ENCODE results near the gene UNC93B1. TPM values are rescaled to one million over a fixed set of nuclear protein-coding genes. Genes with fewer than 3 reads are reported as not detected.

Gene UNC93B1, protein sequence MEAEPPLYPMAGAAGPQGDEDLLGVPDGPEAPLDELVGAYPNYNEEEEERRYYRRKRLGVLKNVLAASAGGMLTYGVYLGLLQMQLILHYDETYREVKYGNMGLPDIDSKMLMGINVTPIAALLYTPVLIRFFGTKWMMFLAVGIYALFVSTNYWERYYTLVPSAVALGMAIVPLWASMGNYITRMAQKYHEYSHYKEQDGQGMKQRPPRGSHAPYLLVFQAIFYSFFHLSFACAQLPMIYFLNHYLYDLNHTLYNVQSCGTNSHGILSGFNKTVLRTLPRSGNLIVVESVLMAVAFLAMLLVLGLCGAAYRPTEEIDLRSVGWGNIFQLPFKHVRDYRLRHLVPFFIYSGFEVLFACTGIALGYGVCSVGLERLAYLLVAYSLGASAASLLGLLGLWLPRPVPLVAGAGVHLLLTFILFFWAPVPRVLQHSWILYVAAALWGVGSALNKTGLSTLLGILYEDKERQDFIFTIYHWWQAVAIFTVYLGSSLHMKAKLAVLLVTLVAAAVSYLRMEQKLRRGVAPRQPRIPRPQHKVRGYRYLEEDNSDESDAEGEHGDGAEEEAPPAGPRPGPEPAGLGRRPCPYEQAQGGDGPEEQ
- total RNA-seq (2014; rRNA removed; shearing (Covaris generic)), result 26.2 and 28.3 TPM in 2 replicates

DNA sequence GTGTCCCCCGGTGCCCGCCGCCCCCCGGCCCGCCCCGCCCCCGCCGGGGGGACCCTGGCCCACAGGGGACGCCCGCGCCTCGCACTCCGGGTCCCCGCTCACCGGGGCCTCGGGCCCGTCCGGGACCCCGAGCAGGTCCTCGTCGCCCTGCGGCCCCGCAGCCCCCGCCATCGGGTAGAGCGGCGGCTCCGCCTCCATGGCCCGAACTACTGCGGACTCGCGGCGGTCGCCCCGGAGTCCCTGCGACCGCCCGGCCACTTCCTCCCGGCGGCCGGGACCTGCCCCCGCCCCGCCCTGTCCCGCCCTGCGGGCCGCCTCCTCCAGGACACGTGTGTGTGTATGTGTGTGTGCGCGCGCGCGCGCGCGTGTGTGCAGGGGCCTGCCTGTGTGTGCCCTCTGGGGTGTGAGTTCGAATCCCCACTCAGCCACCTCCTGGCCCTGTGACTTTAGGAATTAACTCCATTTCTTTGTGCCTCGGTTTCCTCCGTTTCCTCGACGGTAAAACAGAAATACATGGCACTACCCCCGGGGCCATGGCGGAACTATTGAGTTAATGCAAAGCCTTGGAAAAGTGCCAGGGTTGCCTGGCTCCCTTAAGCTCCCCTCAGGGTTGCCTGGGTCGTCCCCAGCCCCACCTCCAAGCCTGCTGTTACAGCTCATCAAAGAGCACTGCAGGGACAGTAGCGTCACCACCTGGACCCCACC is at the start of gene UNC93B1:
Gene UNC93B1 (minus strand): TSS at position 252 of the 705 bp plus-strand sequence. CDS start 54 bp downstream, at position 198.
- peak; percentile 93 for DNase-seq
- H3K27me3 ChIP-seq (ENCODE audit: control insufficient read depth, insufficient read depth, low read length), result peaks cover 4% of the 10 kb centered on the region; the same call in 1 of the 2 replicates
- H3K4me3 ChIP-seq (ENCODE audit: insufficient read depth, low read depth, low read length), result peak within 1 kb of the TSS; percentile 69
- no peaks in the 10 kb centered on the region for H3K36me3 ChIP-seq (replicated peaks; ENCODE audit: control insufficient read depth, insufficient read depth, low read length)

DNA sequence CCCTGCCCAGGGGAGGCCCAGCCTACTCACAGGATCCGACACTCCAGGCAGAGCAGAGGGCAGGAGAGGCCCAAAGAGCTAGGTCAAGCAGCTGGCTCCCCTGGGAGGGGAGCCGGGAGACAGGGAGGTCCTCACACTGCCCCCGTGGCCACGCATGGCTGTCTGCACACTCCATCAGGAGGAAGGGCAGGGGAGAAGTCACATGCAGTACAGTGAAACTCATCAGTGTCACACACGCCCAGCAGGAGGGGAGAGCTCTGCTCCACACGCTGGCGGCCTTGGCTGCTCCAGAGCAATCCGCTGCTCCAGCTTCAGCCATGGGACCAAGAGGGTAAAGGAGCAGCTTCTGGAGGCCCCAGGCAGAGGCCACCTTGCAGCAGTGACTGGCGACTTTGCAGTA is 49.2 kb upstream of the UNC93B1 start:
- H3K36me3 ChIP-seq (replicated peaks; ENCODE audit: control insufficient read depth, insufficient read depth, low read length), result peaks cover 6% of the 10 kb centered on the region
- peak; percentile 43 for DNase-seq
- H3K4me3 ChIP-seq (ENCODE audit: insufficient read depth, low read depth, low read length), result no peak overlapping the region
- H3K27me3 ChIP-seq (ENCODE audit: control insufficient read depth, insufficient read depth, low read length), result no peaks in the 10 kb centered on the region

- no peaks in the 10 kb centered on the region for H3K27me3 ChIP-seq (ENCODE audit: control insufficient read depth, insufficient read depth, low read length)
- no peak overlapping the region for H3K4me3 ChIP-seq (ENCODE audit: insufficient read depth, low read depth, low read length)
- peak; percentile 48 for DNase-seq
- H3K36me3 ChIP-seq (replicated peaks; ENCODE audit: control insufficient read depth, insufficient read depth, low read length), result peaks cover 6% of the 10 kb centered on the region
These were observed 48.4 kb upstream of the UNC93B1 start for GRCh38 chr11:68052137-68052873.

DNA sequence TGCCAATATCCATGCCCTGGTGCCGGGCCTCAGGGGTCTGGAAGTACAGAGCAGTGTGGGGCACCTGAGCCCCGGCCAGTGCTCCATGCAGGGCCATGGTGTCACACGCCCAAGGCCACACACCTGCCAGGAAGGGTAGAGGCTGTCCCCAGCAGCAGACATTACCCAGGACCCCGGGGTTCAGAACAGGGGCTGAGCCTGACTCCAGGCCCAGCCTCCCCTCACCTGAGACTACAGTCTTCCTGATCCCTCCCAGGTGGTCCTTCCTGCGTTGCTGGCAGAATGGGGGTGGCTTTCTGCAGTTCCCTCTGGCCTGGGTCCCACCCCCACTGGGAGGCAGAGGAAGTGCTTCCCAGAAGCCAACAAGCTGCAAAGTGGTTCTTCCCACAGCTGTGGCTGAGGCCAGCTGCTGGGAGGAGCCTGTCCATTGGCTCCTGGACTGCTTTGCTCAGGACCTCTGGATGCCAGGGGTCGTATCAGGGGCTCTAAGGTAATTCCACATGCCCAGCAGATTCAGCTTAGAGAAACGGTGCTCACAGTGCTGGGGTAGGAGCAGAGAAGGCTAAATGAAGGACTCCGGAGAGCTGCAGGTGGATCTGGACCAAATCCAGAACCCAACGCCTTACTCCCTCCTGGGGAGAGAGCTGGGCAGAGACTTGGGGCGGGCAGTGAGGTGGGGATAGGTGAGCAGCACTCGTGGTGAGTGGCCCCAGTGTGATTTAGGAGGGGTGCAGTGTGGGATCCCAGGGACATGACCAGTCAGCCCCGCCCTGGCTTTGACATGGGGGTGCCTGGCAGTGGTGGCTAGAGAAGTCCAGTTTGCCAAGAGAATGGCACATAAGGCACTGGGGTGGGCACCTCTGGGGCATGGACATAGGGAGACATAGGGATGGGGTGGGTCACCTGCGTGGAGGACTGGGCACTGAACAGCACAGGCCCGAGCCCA is 47.6 kb upstream of the UNC93B1 start:
- Histone ChIP-seq H3K4me3 (ENCODE audit: insufficient read depth, low read depth, low read length) (no peak overlapping the region), H3K27me3 (ENCODE audit: control insufficient read depth, insufficient read depth, low read length) (no peaks in the 10 kb centered on the region), H3K36me3 (replicated peaks; ENCODE audit: control insufficient read depth, insufficient read depth, low read length) (peaks cover 6% of the 10 kb centered on the region)
- DNase-seq, result peak; percentile 81

GRCh38 chr11:68050371-68050841 is 46.5 kb upstream of the UNC93B1 start:
- Histone ChIP-seq H3K4me3 (ENCODE audit: insufficient read depth, low read depth, low read length) (no peak overlapping the region), H3K36me3 (replicated peaks; ENCODE audit: control insufficient read depth, insufficient read depth, low read length) (peaks cover 6% of the 10 kb centered on the region), H3K27me3 (ENCODE audit: control insufficient read depth, insufficient read depth, low read length) (no peaks in the 10 kb centered on the region)
- peak; percentile 69 for DNase-seq

GRCh38 chr11:68049509-68050370 is 45.8 kb upstream of the UNC93B1 start:
- DNase-seq, result peak; percentile 74
- Histone ChIP-seq H3K4me3 (ENCODE audit: insufficient read depth, low read depth, low read length) (no peak overlapping the region), H3K36me3 (replicated peaks; ENCODE audit: control insufficient read depth, insufficient read depth, low read length) (peaks cover 6% of the 10 kb centered on the region), H3K27me3 (ENCODE audit: control insufficient read depth, insufficient read depth, low read length) (no peaks in the 10 kb centered on the region)

GRCh38 chr11:68048681-68049508 is 45.0 kb upstream of the UNC93B1 start:
- DNase-seq, result peak; percentile 69
- Histone ChIP-seq H3K27me3 (ENCODE audit: control insufficient read depth, insufficient read depth, low read length) (no peaks in the 10 kb centered on the region), H3K36me3 (replicated peaks; ENCODE audit: control insufficient read depth, insufficient read depth, low read length) (peaks cover 5% of the 10 kb centered on the region), H3K4me3 (ENCODE audit: insufficient read depth, low read depth, low read length) (no peak overlapping the region)

DNA sequence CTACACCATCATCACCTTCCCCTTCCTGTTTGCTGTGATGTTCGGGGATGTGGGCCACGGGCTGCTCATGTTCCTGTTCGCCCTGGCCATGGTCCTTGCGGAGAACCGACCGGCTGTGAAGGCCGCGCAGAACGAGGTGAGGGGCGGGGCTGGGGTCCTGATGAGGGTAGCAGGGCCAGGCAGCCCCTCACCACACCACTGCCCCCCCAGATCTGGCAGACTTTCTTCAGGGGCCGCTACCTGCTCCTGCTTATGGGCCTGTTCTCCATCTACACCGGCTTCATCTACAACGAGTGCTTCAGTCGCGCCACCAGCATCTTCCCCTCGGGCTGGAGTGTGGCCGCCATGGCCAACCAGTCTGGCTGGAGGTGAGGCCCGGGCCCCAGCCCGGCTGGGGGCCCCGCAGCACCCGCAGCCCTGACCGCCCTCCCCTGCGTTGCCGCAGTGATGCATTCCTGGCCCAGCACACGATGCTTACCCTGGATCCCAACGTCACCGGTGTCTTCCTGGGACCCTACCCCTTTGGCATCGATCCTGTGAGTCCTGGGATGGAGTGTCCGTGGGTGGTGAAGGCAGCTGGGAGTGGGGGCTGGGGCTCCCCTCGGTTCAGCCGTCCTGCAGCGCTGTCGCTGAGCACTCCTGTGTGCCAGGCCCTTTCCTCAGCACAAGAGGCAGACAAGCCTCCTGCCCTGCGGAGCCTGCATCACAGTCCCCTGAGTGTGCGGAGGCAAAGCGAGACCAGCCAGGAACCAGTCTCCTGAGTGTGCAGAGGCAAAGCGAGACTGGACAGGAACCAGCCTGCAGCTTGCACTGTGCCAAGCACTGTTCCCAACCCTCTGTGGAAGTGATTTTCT is 43.8 kb upstream of the UNC93B1 start:
- no peaks in the 10 kb centered on the region for H3K36me3 ChIP-seq (replicated peaks; ENCODE audit: control insufficient read depth, insufficient read depth, low read length)
- H3K4me3 ChIP-seq (ENCODE audit: insufficient read depth, low read depth, low read length), result no peak overlapping the region
- no peaks in the 10 kb centered on the region for H3K27me3 ChIP-seq (ENCODE audit: control insufficient read depth, insufficient read depth, low read length)
- peak; percentile 64 for DNase-seq

- Histone ChIP-seq H3K36me3 (replicated peaks; ENCODE audit: control insufficient read depth, insufficient read depth, low read length) (no peaks in the 10 kb centered on the region), H3K4me3 (ENCODE audit: insufficient read depth, low read depth, low read length) (no peak overlapping the region), H3K27me3 (ENCODE audit: control insufficient read depth, insufficient read depth, low read length) (no peaks in the 10 kb centered on the region)
- peak; percentile 65 for DNase-seq
These were observed 41.0 kb upstream of the UNC93B1 start for GRCh38 chr11:68044898-68045351.

- H3K36me3 ChIP-seq (replicated peaks; ENCODE audit: control insufficient read depth, insufficient read depth, low read length), result no peaks in the 10 kb centered on the region
- no peak overlapping the region for H3K4me3 ChIP-seq (ENCODE audit: insufficient read depth, low read depth, low read length)
- DNase-seq, result peak; percentile 85
- no peaks in the 10 kb centered on the region for H3K27me3 ChIP-seq (ENCODE audit: control insufficient read depth, insufficient read depth, low read length)
These were observed 40.4 kb upstream of the UNC93B1 start for GRCh38 chr11:68044145-68044813.
